Adrenal gland (tissue), 12 donors: Measurements from ENCODE around the gene ZNF133. TPM values are rescaled to one million over a fixed set of nuclear protein-coding genes. Genes with fewer than 3 reads are reported as not detected.

Experiments
- DNase-seq, 7 donors: peaks; one replicate each; pipeline ENCODE4 v3.0.0-alpha.2; 2019 to 2020
- H3K27ac ChIP-seq, 5 donors: fragments of 200-600 bp; sonication (generic) in 4 of 5; 1 replicate in 3 of 5; 2 replicates in 2 of 5; pipeline versions ENCODE4 v1.5.1 to v1.8.0; 2016 to 2020; ENCODE audit warnings: mild to moderate bottlenecking in 1 of 5
- H3K27me3 ChIP-seq: fragments of 200-600 bp; 2 replicates; pipeline ENCODE4 v1.8.0; 2021
- H3K36me3 ChIP-seq, 2 donors: fragments of 200-600 bp; replicated peaks in 1 of 2; 1 replicate in 1 of 2; 2 replicates in 1 of 2; pipeline versions ENCODE4 v1.5.1 to v1.8.0; 2018 to 2022
- H3K4me1 ChIP-seq, 2 donors: fragments of 200-600 bp; replicated peaks in 1 of 2; 1 replicate in 1 of 2; 2 replicates in 1 of 2; pipeline versions ENCODE4 v1.5.1 to v1.8.0; 2018 to 2021
- H3K4me3 ChIP-seq, 4 donors: fragments of 200-600 bp; sonication (generic) in 3 of 4; one replicate each; pipeline ENCODE4 v1.5.1; 2016 to 2018
- H3K9me3 ChIP-seq, 3 donors: fragments of 200-600 bp; sonication (generic) in 1 of 3; replicated peaks in 1 of 3; 1 replicate in 2 of 3; 2 replicates in 1 of 3; pipeline versions ENCODE4 v1.5.1 to v1.8.0; 2016 to 2021
- CTCF ChIP-seq, 6 experiments: fragments of 450-650 bp in 4 of 6; fragments of 200-600 bp in 2 of 6; sonication (generic) in 1 of 6; IDR thresholded peaks; 1 replicate in 5 of 6; 2 replicates in 1 of 6; pipeline versions ENCODE4 v1.5.1 to v1.8.0; 2016 to 2021; ENCODE audit warnings: antibody characterized with exemption in 6 of 6, mild to moderate bottlenecking in 2 of 6, moderate library complexity in 1 of 6
- POLR2A ChIP-seq, 2 donors: fragments of 450-650 bp; IDR thresholded peaks; one replicate each; pipeline ENCODE4 v1.6.1; 2017; ENCODE audit warnings: antibody characterized with exemption in 2 of 2, mild to moderate bottlenecking in 2 of 2, moderate library complexity in 1 of 2
- WGBS, 4 donors: extraction: QIAGEN DNeasy Blood & Tissue Kit in 2 of 4; methylation state at CpG; one replicate each; pipeline versions ENCODE4 v1.1.5 to v1.1.7; 2013 to 2017; 5-methylcytosine and 5-hydroxymethylcytosine counted together
- intact Hi-C, 2 donors: fragments of 100-400 bp; cut with DNase I; formaldehyde crosslinking; loops; one replicate each; pipeline versions ENCODE4 v1.14.1 to v1.15.0; 2022 to 2023
- polyA plus RNA-seq, 3 donors: library from polyadenylated mRNA; stranded (reverse); fragments of 200-250 nt in 2 of 3; fragments of 350-450 nt in 1 of 3; fragmentation: Illumina TruSeq in 1 of 3; extraction: RNeasy Lipid Tissue Mini Kit (QIAGEN cat#74804) in 1 of 3; gene quantifications; one replicate each; pipeline ENCODE4 v1.2.3, GENCODE V29; 2013 to 2014
- total RNA-seq, 9 donors: library from RNA; depleted of rRNA in 4 of 9; stranded (reverse); fragments of >200 nt in 4 of 9; fragments of 120-200 nt in 1 of 9; fragmentation: NEBNext Ultra II Directional in 1 of 9; extraction: Animal tissue kit (Norgen Biotek cat#: 25700) in 1 of 9; gene quantifications; one replicate each; pipeline versions ENCODE4 v1.1.0 to v1.2.4, GENCODE V29; 2013 to 2023
- donor health status: healthy with polysubstance abuse.
- donor health status: Bipolar disorder and iron deficiency.
- donor health status: DM: yes; HTN: yes; CAD: no.
- donor health status: DM: no; HTN: no; CAD: no.
- donor health status: DM: no; HTN: no; CAD: no.
- donor health status: DM: yes; HTN: yes; CAD: no.

The ZNF133 gene
- total and polyA plus RNA-seq, 12 donors = 7.1 to 54.9 (median 13.4) TPM

- intact Hi-C loops = no loop called here
- Histone ChIP-seq H3K4me3 (no peak overlapping the region), H3K36me3 (no peaks in the 10 kb centered on the region), H3K27me3 (no peaks in the 10 kb centered on the region), H3K4me1 (no peaks in the 10 kb centered on the region), H3K9me3 (no peaks in the 10 kb centered on the region), H3K27ac (no peak overlapping the region)
- 43 to 58% (median 49%) methylated on average over 4 of the region's 4 CpGs for WGBS, 4 donors
- TF ChIP-seq CTCF (IDR thresholded peaks at IDR 0.05) (no peak), POLR2A (IDR thresholded peaks at IDR 0.05) (no peak)
- no peak for DNase-seq
These were observed 22.9 kb upstream of the ZNF133 start for GRCh38 chr20:18265441-18265840.

- DNase-seq = no peak
- Histone ChIP-seq H3K4me1 (no peaks in the 10 kb centered on the region), H3K27ac (no peak overlapping the region), H3K36me3 (no peaks in the 10 kb centered on the region), H3K4me3 (no peak overlapping the region), H3K9me3 (no peaks in the 10 kb centered on the region), H3K27me3 (no peaks in the 10 kb centered on the region)
- intact Hi-C loops = no loop called here
- TF ChIP-seq POLR2A (IDR thresholded peaks at IDR 0.05) (no peak), CTCF (IDR thresholded peaks at IDR 0.05) (no peak)
- 74 to 91% (median 90%) methylated on average over 5 of the region's 5 CpGs for WGBS, 4 donors
These were observed 22.0 kb upstream of the ZNF133 start for GRCh38 chr20:18266282-18266681.

- no peak overlapping the region for H3K27ac ChIP-seq
- H3K27me3 ChIP-seq = no peaks in the 10 kb centered on the region
- H3K4me3 ChIP-seq = no peak overlapping the region
- H3K36me3 ChIP-seq = no peaks in the 10 kb centered on the region
- no peaks in the 10 kb centered on the region for H3K4me1 ChIP-seq
- no peak for DNase-seq
- no peak for TF ChIP-seq CTCF (IDR thresholded peaks at IDR 0.05)
- TF ChIP-seq POLR2A (IDR thresholded peaks at IDR 0.05) = no peak
- WGBS, 4 donors = 24 to 35% (median 31%) methylated on average over 7 of the region's 7 CpGs
- no peaks in the 10 kb centered on the region for H3K9me3 ChIP-seq
- intact Hi-C loops = no loop called here
These were observed 20.5 kb upstream of the ZNF133 start for GRCh38 chr20:18267815-18268214.

GRCh38 chr20:18271160-18271559, 17.2 kb upstream of the ZNF133 start:
- TF ChIP-seq POLR2A (IDR thresholded peaks at IDR 0.05) (no peak), CTCF (IDR thresholded peaks at IDR 0.05) (no peak)
- Histone ChIP-seq H3K9me3 (no peaks in the 10 kb centered on the region), H3K27me3 (no peaks in the 10 kb centered on the region), H3K4me1 (no peaks in the 10 kb centered on the region), H3K27ac (no peak overlapping the region), H3K4me3 (no peak overlapping the region), H3K36me3 (no peaks in the 10 kb centered on the region)
- WGBS, 4 donors = 73 to 96% (median 79%) methylated on average over 2 of the region's 2 CpGs
- intact Hi-C loops = loop anchor here in 1 of 2 donors (10.0 kb wide), 1 partner anchor 766 kb away; no protein-coding TSS in a partner anchor
- no peak for DNase-seq
